LNCaP clone FGC (cell line): Measurements from ENCODE around the gene CPNE4.
A peak's percentile ranks its signal among the peaks of the same experiment; 100 is the strongest.

Experiments
- DNase-seq: peaks from one replicate; pipeline ENCODE4 v3.0.0-alpha.2; 2011; ENCODE audit warnings: low read depth
- H3K4me3 ChIP-seq: 2 replicates; pipeline ENCODE4 v1.5.1; 2011; ENCODE audit warnings: mild to moderate bottlenecking, low read depth, low read length, control low read depth
- CTCF ChIP-seq: IDR thresholded peaks from 2 replicates; pipeline ENCODE4 v1.5.1; 2012; ENCODE audit warnings: mild to moderate bottlenecking; ENCODE audit not compliant: control insufficient read depth, insufficient read depth; ENCODE audit errors: extremely low read depth

Gene CPNE4

DNA sequence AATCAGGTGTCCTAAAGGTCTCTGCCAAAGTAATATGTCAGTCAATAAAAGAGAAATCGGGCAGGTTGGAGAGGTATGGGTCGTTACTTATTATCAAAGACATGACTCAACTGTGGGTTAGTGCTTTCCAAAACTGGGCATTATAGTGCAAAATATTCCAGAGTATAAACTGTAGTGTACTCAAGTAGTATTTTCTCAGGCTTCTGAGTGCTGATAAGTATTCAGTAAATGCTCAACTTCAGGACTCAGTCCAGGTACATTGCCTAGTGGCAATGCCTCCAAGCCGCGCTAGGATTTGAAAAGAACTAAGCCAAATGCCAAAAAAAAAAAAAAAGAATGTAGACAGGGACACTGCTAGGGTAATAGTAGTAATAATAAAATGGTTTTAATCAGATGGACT is 233.2 kb downstream of the CPNE4 start:
- no peak for DNase-seq
- no peak overlapping the region for H3K4me3 ChIP-seq
- no peak for TF ChIP-seq CTCF

GRCh38 chr3:131797776-131798175 is 237.0 kb downstream of the CPNE4 start:
- TF ChIP-seq CTCF = no peak
- H3K4me3 ChIP-seq = no peak overlapping the region
- no peak for DNase-seq

DNA sequence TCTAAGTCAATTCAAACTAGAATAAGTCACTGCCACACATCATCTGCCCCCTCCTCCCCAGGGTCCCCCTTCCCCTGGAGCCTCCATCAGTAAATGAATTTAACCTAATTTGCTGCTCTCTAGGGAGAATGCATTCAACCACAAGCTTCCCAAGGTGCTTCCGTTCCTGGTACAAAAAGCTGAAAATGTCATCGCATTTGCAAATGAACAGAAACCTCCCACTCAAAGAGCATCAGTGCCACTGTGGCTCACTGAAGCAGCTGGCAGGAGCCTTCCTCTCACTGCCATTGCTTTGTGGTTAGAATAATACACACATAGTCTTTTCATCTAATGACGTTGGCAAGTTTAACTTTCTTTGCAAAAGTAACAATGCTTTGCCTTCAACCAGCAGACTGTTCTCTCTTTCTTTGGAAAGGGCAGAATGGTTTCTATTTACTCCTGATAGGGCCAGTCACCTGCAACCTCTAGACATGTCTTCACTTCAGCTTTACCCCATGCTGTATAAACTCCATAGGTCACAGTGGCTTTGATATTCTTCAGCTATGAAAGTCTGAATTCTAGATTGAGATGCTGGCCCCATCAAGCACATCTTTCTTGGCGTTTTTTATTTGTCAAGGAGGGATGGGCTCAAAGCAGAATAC is 238.1 kb downstream of the CPNE4 start:
- H3K4me3 ChIP-seq = no peak overlapping the region
- no peak for TF ChIP-seq CTCF
- DNase-seq = no peak

DNA sequence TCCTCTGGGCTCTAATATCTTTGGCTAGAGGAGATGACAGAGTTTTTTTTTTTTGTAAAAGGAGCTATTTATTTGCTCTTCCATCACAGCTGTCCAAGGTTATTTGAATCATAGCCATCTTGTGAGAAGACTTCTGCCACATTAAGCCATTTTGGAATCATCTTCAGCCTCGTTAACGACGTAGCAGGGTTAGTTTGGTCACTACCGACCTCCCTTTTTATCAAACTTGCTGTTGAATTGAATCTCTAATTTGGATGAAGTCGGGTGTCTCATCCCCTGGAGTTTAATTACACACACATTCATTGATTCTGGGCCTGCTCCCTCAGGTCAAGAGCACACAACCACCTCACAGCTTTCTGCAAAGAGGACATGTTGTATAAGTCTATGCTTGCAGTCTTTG is 238.7 kb downstream of the CPNE4 start:
- no peak for TF ChIP-seq CTCF
- no peak overlapping the region for H3K4me3 ChIP-seq
- DNase-seq = no peak

GRCh38 chr3:131795390-131796090 is 239.3 kb downstream of the CPNE4 start:
- H3K4me3 ChIP-seq = no peak overlapping the region
- no peak for TF ChIP-seq CTCF
- DNase-seq = no peak

DNA sequence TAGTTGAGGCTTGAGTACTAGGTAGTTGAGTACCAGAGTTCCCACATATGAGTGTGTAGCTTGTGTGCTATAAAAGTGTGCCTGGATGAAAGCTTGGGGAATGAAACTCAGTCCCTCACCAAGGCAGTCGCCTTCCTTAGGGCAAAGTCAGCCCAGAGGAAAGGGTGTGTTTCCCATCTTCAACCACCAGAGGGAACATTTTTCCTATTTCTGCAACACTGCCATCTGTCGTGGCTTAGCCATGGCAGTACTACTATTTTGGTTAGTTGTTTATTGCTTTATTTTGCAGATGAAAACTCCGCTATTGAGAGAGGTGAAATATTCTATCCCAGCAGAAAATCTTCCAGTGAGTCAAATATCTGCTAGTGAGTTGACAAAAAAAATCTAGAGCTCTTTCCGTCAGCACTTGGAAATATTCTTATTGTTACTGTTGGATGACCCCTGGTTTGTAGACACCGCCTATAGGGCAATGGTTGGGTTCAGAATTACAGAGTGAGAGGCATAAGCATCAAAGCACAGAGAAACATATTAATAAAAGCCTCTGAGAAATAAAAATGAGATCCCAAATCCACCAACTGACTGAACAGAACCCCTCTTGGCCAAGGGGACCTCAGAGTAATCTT is 239.9 kb downstream of the CPNE4 start:
- peak; percentile 94 for TF ChIP-seq CTCF
- peak; percentile 18 for DNase-seq
- H3K4me3 ChIP-seq = no peak overlapping the region
